K562 (cell line): ENCODE measurements around the gene MYO1D. TPM values are rescaled to one million over a fixed set of nuclear protein-coding genes. Genes with fewer than 3 reads are reported as not detected.

ENCODE experiments used
- ATF6 ChIP-seq: sonication (generic); formaldehyde crosslinking; IDR thresholded peaks from 2 replicates; pipeline ENCODE4 v1.4.0; 2020; ENCODE audit warnings: mild to moderate bottlenecking, missing genetic modification reagents
- CHD1 ChIP-seq: fragments of 200-600 bp; sonication (generic); IDR thresholded peaks from one replicate; pipeline ENCODE4 v1.6.1; 2012; ENCODE audit warnings: mild to moderate bottlenecking, moderate library complexity, low read length, inconsistent platforms
- CTCF ChIP-seq, 3 experiments: IDR thresholded peaks in 2 of 3; conservative IDR thresholded peaks in 1 of 3; 2 replicates each; pipeline ENCODE4 v1.5.1; 2011 to 2012; ENCODE audit warnings: low read length in 3 of 3, mild to moderate bottlenecking in 3 of 3, control low read depth in 2 of 3, improper control_type of control experiment in 1 of 3, inconsistent platforms in 1 of 3, low read depth in 1 of 3, mixed read lengths in 1 of 3, moderate library complexity in 1 of 3; ENCODE audit not compliant: insufficient read depth in 2 of 3
- GATAD2A ChIP-seq: fragments of 450-650 bp; IDR thresholded peaks from 2 replicates; pipeline ENCODE4 v1.6.1; 2017
- HNRNPLL ChIP-seq: fragments of 200-400 bp; formaldehyde crosslinking; IDR thresholded peaks from 2 replicates; pipeline ENCODE4 v1.6.1; 2017; ENCODE audit warnings: low read length, low read depth, mild to moderate bottlenecking; ENCODE audit not compliant: poor library complexity, severe bottlenecking
- KAT2B ChIP-seq: IDR thresholded peaks from one replicate; pipeline ENCODE4 v1.6.1; 2012; ENCODE audit warnings: low read depth, mild to moderate bottlenecking, control low read depth, inconsistent platforms, low read length, moderate library complexity
- KDM2B ChIP-seq: fragments of 250-450 bp; sonication (Bioruptor Pico); IDR thresholded peaks from 2 replicates; pipeline ENCODE4 v1.8.0; 2021; ENCODE audit warnings: mild to moderate bottlenecking, moderate library complexity
- KLF6 ChIP-seq: fragments of 250-450 bp; sonication (Bioruptor Pico); IDR thresholded peaks from 2 replicates; pipeline ENCODE4 v1.4.0; 2020; ENCODE audit warnings: mild to moderate bottlenecking, moderate library complexity, borderline replicate concordance
- NCOA6 ChIP-seq: fragments of 450-650 bp; IDR thresholded peaks from 2 replicates; pipeline ENCODE4 v1.6.1; 2017; ENCODE audit warnings: mild to moderate bottlenecking
- NFE2L1 ChIP-seq: fragments of 450-650 bp; IDR thresholded peaks from 2 replicates; pipeline ENCODE4 v1.6.1; 2016; ENCODE audit warnings: missing genetic modification characterization, low read depth, mild to moderate bottlenecking, missing compliant biosample characterization, moderate library complexity, borderline replicate concordance
- PKNOX1 ChIP-seq: fragments of 450-650 bp; IDR thresholded peaks from 2 replicates; pipeline ENCODE4 v1.6.1; 2016
- RBFOX2 ChIP-seq: fragments of 200-400 bp; formaldehyde crosslinking; IDR thresholded peaks from 2 replicates; pipeline ENCODE4 v1.6.1; 2017; ENCODE audit warnings: low read depth, mild to moderate bottlenecking, low read length, moderate library complexity
- RFX1 ChIP-seq: fragments of 450-650 bp; IDR thresholded peaks from 2 replicates; pipeline ENCODE4 v1.6.1; 2016; ENCODE audit warnings: mild to moderate bottlenecking, moderate library complexity
- SMC3 ChIP-seq: conservative IDR thresholded peaks from 2 replicates; pipeline ENCODE4 v1.6.1; 2011; ENCODE audit warnings: low read depth, low read length, improper control_type of control experiment; ENCODE audit not compliant: insufficient read depth
- TFAP4 ChIP-seq: sonication (generic); formaldehyde crosslinking; IDR thresholded peaks from 2 replicates; pipeline ENCODE4 v1.8.0; 2022; ENCODE audit warnings: missing genetic modification reagents, mild to moderate bottlenecking, moderate library complexity, borderline replicate concordance
- TOE1 ChIP-seq, 2 experiments: fragments of 450-650 bp in 1 of 2; sonication (generic) in 1 of 2; formaldehyde crosslinking in 1 of 2; IDR thresholded peaks; 2 replicates each; pipeline versions ENCODE4 v1.7.1 to v1.8.0; 2016 to 2022; ENCODE audit warnings: borderline replicate concordance in 2 of 2, mild to moderate bottlenecking in 2 of 2, antibody characterized with exemption in 1 of 2, inconsistent platforms in 1 of 2, low read depth in 1 of 2, missing genetic modification reagents in 1 of 2, moderate library complexity in 1 of 2
- polyA plus RNA-seq, 8 experiments: library from polyadenylated mRNA; depleted of rRNA in 4 of 8; stranded (reverse) in 5 of 8; unstranded in 3 of 8; fragments of >200 nt; fragmentation: Nextera tagmentation in 2 of 8; fragmentation: Illumina TruSeq in 1 of 8; extraction: Ambion mirVana in 2 of 8; extraction: Trizol in 1 of 8; gene quantifications; 2 replicates each; pipeline versions ENCODE4 v1.2.1 to v1.2.3, GENCODE V29; 2011 to 2014; ENCODE audit warnings: inconsistent platforms in 1 of 8, missing spikeins in 1 of 8
- total RNA-seq, 7 experiments: library from RNA; depleted of rRNA in 6 of 7; stranded (reverse); fragments of >200 nt in 6 of 7; fragmentation: Illumina TruSeq in 2 of 7; extraction: Trizol in 2 of 7; gene quantifications; 2 replicates each; pipeline versions ENCODE4 v1.2.1 to v1.2.3, GENCODE V29; 2011 to 2021; ENCODE audit warnings: low replicate concordance in 1 of 7
- TF ChIP-seq, protein P1 (sequence below): sonication (generic); formaldehyde crosslinking; IDR thresholded peaks from 2 replicates; pipeline ENCODE4 v1.8.1; 2023; ENCODE audit warnings: mild to moderate bottlenecking, missing genetic modification reagents, moderate library complexity
- TF ChIP-seq, protein P2 (sequence below): fragments of 450-650 bp; formaldehyde crosslinking; IDR thresholded peaks from 2 replicates; pipeline ENCODE4 v1.4.0; 2020; ENCODE audit warnings: mild to moderate bottlenecking, moderate library complexity

The MYO1D gene
- total and polyA plus RNA-seq, 9 of the 15 experiments (the other 6 are each of a cell fraction or from before 2014, with no cell fraction given) = 2.1 to 71.2 (median 45.4) TPM

GRCh38 chr17:32723310-32723955 lies 153.5 kb downstream of the MYO1D start (continued):
- TF ChIP-seq CHD1 (no peak), RBFOX2 (no peak), RFX1 (no peak), KLF6 (CRISPR knock-in tag) (no peak), TOE1 (IDR thresholded peaks at IDR 0.05; ENCODE audit: borderline replicate concordance) (no peak), TOE1 (CRISPR knock-in tag; IDR thresholded peaks at IDR 0.05; ENCODE audit: borderline replicate concordance, low read depth) (no peak), KDM2B (CRISPR knock-in tag) (no peak), ATF6 (CRISPR knock-in tag) (no peak), TFAP4 (peak; percentile 88), GATAD2A (no peak), CTCF (IDR thresholded peaks at IDR 0.05 in 2 of 3, conservative IDR thresholded peaks at IDR 0.05 in 1 of 3; ENCODE audit: insufficient read depth in 2 of 3, low read depth in 1 of 3, low read length in 3 of 3) (no peak), NFE2L1 (tag) (no peak), PKNOX1 (no peak), HNRNPLL (no peak), SMC3 (no peak), KAT2B (no peak), NCOA6 (no peak)
- TF ChIP-seq, protein P1, sequence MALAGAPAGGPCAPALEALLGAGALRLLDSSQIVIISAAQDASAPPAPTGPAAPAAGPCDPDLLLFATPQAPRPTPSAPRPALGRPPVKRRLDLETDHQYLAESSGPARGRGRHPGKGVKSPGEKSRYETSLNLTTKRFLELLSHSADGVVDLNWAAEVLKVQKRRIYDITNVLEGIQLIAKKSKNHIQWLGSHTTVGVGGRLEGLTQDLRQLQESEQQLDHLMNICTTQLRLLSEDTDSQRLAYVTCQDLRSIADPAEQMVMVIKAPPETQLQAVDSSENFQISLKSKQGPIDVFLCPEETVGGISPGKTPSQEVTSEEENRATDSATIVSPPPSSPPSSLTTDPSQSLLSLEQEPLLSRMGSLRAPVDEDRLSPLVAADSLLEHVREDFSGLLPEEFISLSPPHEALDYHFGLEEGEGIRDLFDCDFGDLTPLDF = no peak
- TF ChIP-seq, protein P2, sequence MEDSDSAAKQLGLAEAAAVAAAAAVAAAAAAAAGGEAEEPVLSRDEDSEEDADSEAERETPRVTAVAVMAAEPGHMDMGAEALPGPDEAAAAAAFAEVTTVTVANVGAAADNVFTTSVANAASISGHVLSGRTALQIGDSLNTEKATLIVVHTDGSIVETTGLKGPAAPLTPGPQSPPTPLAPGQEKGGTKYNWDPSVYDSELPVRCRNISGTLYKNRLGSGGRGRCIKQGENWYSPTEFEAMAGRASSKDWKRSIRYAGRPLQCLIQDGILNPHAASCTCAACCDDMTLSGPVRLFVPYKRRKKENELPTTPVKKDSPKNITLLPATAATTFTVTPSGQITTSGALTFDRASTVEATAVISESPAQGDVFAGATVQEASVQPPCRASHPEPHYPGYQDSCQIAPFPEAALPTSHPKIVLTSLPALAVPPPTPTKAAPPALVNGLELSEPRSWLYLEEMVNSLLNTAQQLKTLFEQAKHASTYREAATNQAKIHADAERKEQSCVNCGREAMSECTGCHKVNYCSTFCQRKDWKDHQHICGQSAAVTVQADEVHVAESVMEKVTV (CRISPR knock-in tag) = no peak
